ENCODE measurements around the gene IFI35. TPM values are rescaled to one million over a fixed set of nuclear protein-coding genes. Genes with fewer than 3 reads are reported as not detected.

IFI35 gene
- total and polyA plus RNA-seq, 2 donors from 2014 or later, result 41.4 to 58.6 TPM

DNA sequence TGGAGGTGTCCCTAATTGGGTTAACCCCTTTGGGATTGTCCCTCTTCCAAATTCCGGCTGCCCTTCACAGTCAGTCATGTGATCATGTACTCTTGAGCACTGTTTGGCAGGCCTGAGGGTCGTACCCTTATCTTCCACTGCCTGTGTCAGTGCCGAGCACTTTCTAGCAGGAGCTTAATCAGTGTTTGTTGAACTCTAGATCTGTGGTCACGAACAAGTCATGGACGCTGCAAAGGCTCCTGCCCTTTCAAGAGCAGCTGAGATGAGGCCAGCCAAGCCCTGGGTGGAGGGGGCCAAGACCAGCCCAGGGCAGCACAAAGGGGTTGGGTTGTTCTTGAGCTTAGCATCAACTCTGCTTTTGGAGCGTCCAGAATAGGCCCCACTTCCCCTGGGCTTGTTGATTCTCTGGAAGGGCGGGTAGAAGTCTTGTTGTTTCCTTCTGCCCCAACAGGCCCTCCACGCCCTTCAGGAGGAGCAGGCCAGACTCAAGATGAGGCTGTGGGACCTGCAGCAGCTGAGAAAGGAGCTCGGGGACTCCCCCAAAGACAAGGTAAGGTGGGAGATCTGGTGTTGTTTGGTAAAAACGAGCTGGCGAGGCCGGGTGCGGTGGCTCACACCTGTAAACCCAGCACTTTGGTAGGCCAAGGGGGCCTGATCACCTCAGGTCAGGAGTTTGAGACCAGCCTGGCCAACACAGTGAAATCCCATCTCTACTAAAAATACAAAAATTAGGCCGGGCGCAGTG is 5.3 kb downstream of the IFI35 start:
- DNase-seq (peak in 1 of 5 donors; percentile 77), FAIRE-seq (no peak)
- TF ChIP-seq, protein P1, sequence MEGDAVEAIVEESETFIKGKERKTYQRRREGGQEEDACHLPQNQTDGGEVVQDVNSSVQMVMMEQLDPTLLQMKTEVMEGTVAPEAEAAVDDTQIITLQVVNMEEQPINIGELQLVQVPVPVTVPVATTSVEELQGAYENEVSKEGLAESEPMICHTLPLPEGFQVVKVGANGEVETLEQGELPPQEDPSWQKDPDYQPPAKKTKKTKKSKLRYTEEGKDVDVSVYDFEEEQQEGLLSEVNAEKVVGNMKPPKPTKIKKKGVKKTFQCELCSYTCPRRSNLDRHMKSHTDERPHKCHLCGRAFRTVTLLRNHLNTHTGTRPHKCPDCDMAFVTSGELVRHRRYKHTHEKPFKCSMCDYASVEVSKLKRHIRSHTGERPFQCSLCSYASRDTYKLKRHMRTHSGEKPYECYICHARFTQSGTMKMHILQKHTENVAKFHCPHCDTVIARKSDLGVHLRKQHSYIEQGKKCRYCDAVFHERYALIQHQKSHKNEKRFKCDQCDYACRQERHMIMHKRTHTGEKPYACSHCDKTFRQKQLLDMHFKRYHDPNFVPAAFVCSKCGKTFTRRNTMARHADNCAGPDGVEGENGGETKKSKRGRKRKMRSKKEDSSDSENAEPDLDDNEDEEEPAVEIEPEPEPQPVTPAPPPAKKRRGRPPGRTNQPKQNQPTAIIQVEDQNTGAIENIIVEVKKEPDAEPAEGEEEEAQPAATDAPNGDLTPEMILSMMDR (IDR thresholded peaks at IDR 0.05; ENCODE audit: borderline replicate concordance, extremely low read depth, insufficient read depth), result no peak
- intact Hi-C loops (cut with DNase I), result no loop called here
- H3K9me3 ChIP-seq (ENCODE audit: control insufficient read depth in 2 of 3, insufficient read depth in 1 of 3, low read length in 3 of 3), result no peaks in the 10 kb centered on the region
- H3K4me1 ChIP-seq (ENCODE audit: control insufficient read depth in 2 of 3, insufficient read depth in 2 of 3, low read depth in 1 of 3, low read length in 3 of 3), result peaks cover 0 to 8% (median 0%) of the 10 kb centered on the region in 3 donors
- H3K9ac ChIP-seq (ENCODE audit: low read length in 3 of 3), result no peak overlapping the region
- no peak overlapping the region for H3K4me3 ChIP-seq (ENCODE audit: low read length in 3 of 3)
- H3K36me3 ChIP-seq (ENCODE audit: control insufficient read depth in 2 of 3, insufficient read depth in 3 of 3, low read length in 3 of 3), result peaks cover 0 to 7% (median 5%) of the 10 kb centered on the region in 3 donors
- no peak overlapping the region for H3K27ac ChIP-seq (ENCODE audit: low read depth in 2 of 2, low read length in 2 of 2)
- H3K27me3 ChIP-seq (ENCODE audit: control insufficient read depth, insufficient read depth, low read length), result no peaks in the 10 kb centered on the region

DNA sequence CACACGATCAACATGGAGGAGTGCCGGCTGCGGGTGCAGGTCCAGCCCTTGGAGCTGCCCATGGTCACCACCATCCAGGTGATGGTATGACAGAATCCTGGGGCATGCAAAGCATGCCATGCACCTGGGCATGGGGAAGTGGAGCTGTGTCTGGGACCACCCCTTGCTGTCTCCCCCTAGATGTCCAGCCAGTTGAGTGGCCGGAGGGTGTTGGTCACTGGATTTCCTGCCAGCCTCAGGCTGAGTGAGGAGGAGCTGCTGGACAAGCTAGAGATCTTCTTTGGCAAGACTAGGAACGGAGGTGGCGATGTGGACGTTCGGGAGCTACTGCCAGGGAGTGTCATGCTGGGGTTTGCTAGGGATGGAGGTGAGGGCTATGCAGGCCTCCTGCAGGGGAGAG is 6.7 kb downstream of the IFI35 start:
- H3K27ac ChIP-seq (ENCODE audit: low read depth in 2 of 2, low read length in 2 of 2), result no peak overlapping the region
- intact Hi-C loops (cut with DNase I), result no loop called here
- no peak overlapping the region for H3K9ac ChIP-seq (ENCODE audit: low read length in 3 of 3)
- no peak overlapping the region for H3K4me3 ChIP-seq (ENCODE audit: low read length in 3 of 3)
- TF ChIP-seq, protein P1 (IDR thresholded peaks at IDR 0.05; ENCODE audit: borderline replicate concordance, extremely low read depth, insufficient read depth), result no peak
- H3K36me3 ChIP-seq (ENCODE audit: control insufficient read depth in 2 of 3, insufficient read depth in 3 of 3, low read length in 3 of 3), result peaks cover 0 to 7% (median 5%) of the 10 kb centered on the region in 3 donors
- H3K4me1 ChIP-seq (ENCODE audit: control insufficient read depth in 2 of 3, insufficient read depth in 2 of 3, low read depth in 1 of 3, low read length in 3 of 3), result peaks cover 0 to 7% (median 0%) of the 10 kb centered on the region in 3 donors
- H3K27me3 ChIP-seq (ENCODE audit: control insufficient read depth, insufficient read depth, low read length), result no peaks in the 10 kb centered on the region
- no peaks in the 10 kb centered on the region for H3K9me3 ChIP-seq (ENCODE audit: control insufficient read depth in 2 of 3, insufficient read depth in 1 of 3, low read length in 3 of 3)
- FAIRE-seq (no peak), DNase-seq (peak in 1 of 5 donors; percentile 54)

DNA sequence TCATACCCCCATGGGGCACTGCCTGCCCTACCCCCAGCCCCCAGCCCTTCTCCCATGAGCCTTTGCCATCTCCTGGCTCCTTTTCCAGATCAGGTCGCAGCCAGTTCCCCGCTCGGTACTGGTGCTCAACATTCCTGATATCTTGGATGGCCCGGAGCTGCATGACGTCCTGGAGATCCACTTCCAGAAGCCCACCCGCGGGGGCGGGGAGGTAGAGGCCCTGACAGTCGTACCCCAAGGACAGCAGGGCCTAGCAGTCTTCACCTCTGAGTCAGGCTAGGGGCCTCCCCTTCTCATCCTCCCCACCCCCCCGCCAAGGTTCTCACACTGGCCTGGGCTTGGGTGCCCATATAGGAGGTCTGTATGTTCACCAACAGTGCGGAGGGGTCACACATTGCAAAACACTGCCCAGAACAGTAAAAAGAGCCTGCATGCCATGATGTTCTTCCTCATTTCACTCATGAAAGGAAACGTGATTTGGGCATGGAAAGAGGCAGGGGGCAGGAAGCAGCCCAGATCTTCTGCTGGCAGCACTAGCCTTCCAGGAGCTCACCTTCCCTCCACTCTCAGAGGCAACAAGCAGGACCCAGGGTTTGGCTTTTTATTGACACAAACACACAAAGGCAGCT is 7.5 kb downstream of the IFI35 start:
- no peaks in the 10 kb centered on the region for H3K9me3 ChIP-seq (ENCODE audit: control insufficient read depth in 2 of 3, insufficient read depth in 1 of 3, low read length in 3 of 3)
- no peak overlapping the region for H3K9ac ChIP-seq (ENCODE audit: low read length in 3 of 3)
- H3K4me1 ChIP-seq (ENCODE audit: control insufficient read depth in 2 of 3, insufficient read depth in 2 of 3, low read depth in 1 of 3, low read length in 3 of 3), result peaks cover 0 to 11% (median 0%) of the 10 kb centered on the region in 3 donors
- no peak overlapping the region for H3K27ac ChIP-seq (ENCODE audit: low read depth in 2 of 2, low read length in 2 of 2)
- DNase-seq, result no peak
- no peaks in the 10 kb centered on the region for H3K27me3 ChIP-seq (ENCODE audit: control insufficient read depth, insufficient read depth, low read length)
- intact Hi-C loops (cut with DNase I), result no loop called here
- no peak for FAIRE-seq
- H3K36me3 ChIP-seq (ENCODE audit: control insufficient read depth in 2 of 3, insufficient read depth in 3 of 3, low read length in 3 of 3), result peaks cover 0 to 7% (median 5%) of the 10 kb centered on the region in 3 donors
- no peak overlapping the region for H3K4me3 ChIP-seq (ENCODE audit: low read length in 3 of 3)
- TF ChIP-seq, protein P1 (IDR thresholded peaks at IDR 0.05; ENCODE audit: borderline replicate concordance, extremely low read depth, insufficient read depth), result no peak
